ENCODE results near the gene TAF5L.

TAF5L gene

GRCh38 chr1:229625915-229626831 is at the start of gene TAF5L, which contains the start of gene URB2:
TSS of gene TAF5L (minus strand) at chr1:229626122. CDS start at chr1:229614482, 11,640 bp downstream.
TSS of gene URB2 (plus strand) at chr1:229626247. CDS start at chr1:229627634, 1,387 bp downstream.
- no peak for TF ChIP-seq CTCF (IDR thresholded peaks at IDR 0.05; ENCODE audit: low read depth, low read length)
- H3K4me3 ChIP-seq (ENCODE audit: low read depth, low read length): peak within 1 kb of the TSS; percentile 97
- in situ Hi-C loops (cut with HindIII; ENCODE audit: low sequenced_read_pairs): no loop called here
- peak; percentile 88 for DNase-seq (ENCODE audit: low read depth, low spot score)

- no peak for TF ChIP-seq CTCF (IDR thresholded peaks at IDR 0.05; ENCODE audit: low read depth, low read length)
- no peak overlapping the region for H3K4me3 ChIP-seq (ENCODE audit: low read depth, low read length)
- in situ Hi-C loops (cut with HindIII; ENCODE audit: low sequenced_read_pairs): no loop called here
- no peak for DNase-seq (ENCODE audit: low read depth, low spot score)
Measured at GRCh38 chr1:229675396-229675795, 49.5 kb upstream of the TAF5L start.

- in situ Hi-C loops (cut with HindIII; ENCODE audit: low sequenced_read_pairs): no loop called here
- TF ChIP-seq CTCF (IDR thresholded peaks at IDR 0.05; ENCODE audit: low read depth, low read length): no peak
- no peak overlapping the region for H3K4me3 ChIP-seq (ENCODE audit: low read depth, low read length)
- DNase-seq (ENCODE audit: low read depth, low spot score): no peak
Measured at GRCh38 chr1:229674042-229674441, 48.1 kb upstream of the TAF5L start.

GRCh38 chr1:229672246-229672645 is 46.3 kb upstream of the TAF5L start:
- in situ Hi-C loops (cut with HindIII; ENCODE audit: low sequenced_read_pairs): no loop called here
- TF ChIP-seq CTCF (IDR thresholded peaks at IDR 0.05; ENCODE audit: low read depth, low read length): no peak
- no peak overlapping the region for H3K4me3 ChIP-seq (ENCODE audit: low read depth, low read length)
- DNase-seq (ENCODE audit: low read depth, low spot score): no peak

GRCh38 chr1:229671310-229671709 is 45.4 kb upstream of the TAF5L start:
- DNase-seq (ENCODE audit: low read depth, low spot score): no peak
- TF ChIP-seq CTCF (IDR thresholded peaks at IDR 0.05; ENCODE audit: low read depth, low read length): no peak
- in situ Hi-C loops (cut with HindIII; ENCODE audit: low sequenced_read_pairs): no loop called here

GRCh38 chr1:229669333-229669732 is 43.4 kb upstream of the TAF5L start:
- in situ Hi-C loops (cut with HindIII; ENCODE audit: low sequenced_read_pairs): no loop called here
- H3K4me3 ChIP-seq (ENCODE audit: low read depth, low read length): no peak overlapping the region
- TF ChIP-seq CTCF (IDR thresholded peaks at IDR 0.05; ENCODE audit: low read depth, low read length): no peak
- peak; percentile 60 for DNase-seq (ENCODE audit: low read depth, low spot score)

More at GRCh38 chr1:229671310-229671709, 45.4 kb upstream of the TAF5L start:
- H3K4me3 ChIP-seq (ENCODE audit: low read depth, low read length): no peak overlapping the region
